Measurements from ENCODE around the gene RMC1. TPM values are rescaled to one million over a fixed set of nuclear protein-coding genes. Genes with fewer than 3 reads are reported as not detected.

Gene RMC1
- total and polyA plus RNA-seq, 8 donors, result 7.7 to 31.9 (median 10.7) TPM

DNA sequence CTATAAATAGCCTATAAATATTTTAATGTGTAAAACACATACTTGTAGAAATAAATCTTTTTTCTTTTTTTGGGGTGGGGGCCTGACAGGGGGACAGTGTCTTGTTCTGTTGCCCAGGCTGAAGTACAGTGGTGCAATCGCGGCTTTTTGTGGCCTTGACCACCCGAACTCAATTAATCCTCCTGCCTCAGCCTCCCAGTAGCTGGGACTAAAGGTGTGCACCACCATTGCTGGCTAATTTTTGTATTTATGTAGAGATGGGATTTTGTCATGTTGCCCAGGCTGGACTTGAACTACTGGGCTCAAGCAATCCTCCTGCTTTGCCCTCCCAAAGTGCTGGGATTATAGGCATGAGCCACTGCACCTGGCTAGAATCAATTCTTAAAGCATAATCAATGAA lies 45.4 kb downstream of the RMC1 start:
- H3K4me1 ChIP-seq, result no peaks in the 10 kb centered on the region
- H3K27ac ChIP-seq, result no peak overlapping the region
- FAIRE-seq (no peak), ATAC-seq (no peak), DNase-seq (no peak)
- H3K9me3 ChIP-seq, result no peaks in the 10 kb centered on the region
- intact Hi-C loops (cut with DNase I), result no loop called here
- H3K4me3 ChIP-seq, result no peak overlapping the region
- peaks cover 0 to 20% (median 0%) of the 10 kb centered on the region in 3 donors for H3K36me3 ChIP-seq
- no peaks in the 10 kb centered on the region for H3K27me3 ChIP-seq
- TF ChIP-seq CTCF (IDR thresholded peaks at IDR 0.05), result no peak
- 94 to 97% methylated on average over 3 of the region's 3 CpGs for WGBS, 2 donors

- H3K9me3 ChIP-seq, result no peaks in the 10 kb centered on the region
- peaks cover 0 to 32% (median 6%) of the 10 kb centered on the region in 3 donors for H3K36me3 ChIP-seq
- no peaks in the 10 kb centered on the region for H3K4me1 ChIP-seq
- no peak for FAIRE-seq
- peak in 3 of 4 donors; percentile 30 to 44 (median 31) for ATAC-seq
- H3K27ac ChIP-seq, result peak overlapping the region in 2 of 4 donors; percentile 2 to 36
- TF ChIP-seq CTCF (IDR thresholded peaks at IDR 0.05), result no peak
- H3K4me3 ChIP-seq, result no peak overlapping the region
- intact Hi-C loops (cut with DNase I), result no loop called here
- no peak for DNase-seq
- no peaks in the 10 kb centered on the region for H3K27me3 ChIP-seq
These were observed 47.6 kb downstream of the RMC1 start for GRCh38 chr18:23550898-23551297.

GRCh38 chr18:23551978-23552377 lies 48.7 kb downstream of the RMC1 start:
- intact Hi-C loops (cut with DNase I), result no loop called here
- ATAC-seq (no peak), DNase-seq (no peak), FAIRE-seq (no peak)
- Histone ChIP-seq H3K36me3 (peaks cover 0 to 32% (median 6%) of the 10 kb centered on the region in 3 donors), H3K27me3 (no peaks in the 10 kb centered on the region), H3K9me3 (no peaks in the 10 kb centered on the region), H3K27ac (no peak overlapping the region), H3K4me3 (no peak overlapping the region), H3K4me1 (no peaks in the 10 kb centered on the region)
- no peak for TF ChIP-seq CTCF (IDR thresholded peaks at IDR 0.05)
- 37 to 65% methylated on average over 3 of the region's 3 CpGs for WGBS, 2 donors

DNA sequence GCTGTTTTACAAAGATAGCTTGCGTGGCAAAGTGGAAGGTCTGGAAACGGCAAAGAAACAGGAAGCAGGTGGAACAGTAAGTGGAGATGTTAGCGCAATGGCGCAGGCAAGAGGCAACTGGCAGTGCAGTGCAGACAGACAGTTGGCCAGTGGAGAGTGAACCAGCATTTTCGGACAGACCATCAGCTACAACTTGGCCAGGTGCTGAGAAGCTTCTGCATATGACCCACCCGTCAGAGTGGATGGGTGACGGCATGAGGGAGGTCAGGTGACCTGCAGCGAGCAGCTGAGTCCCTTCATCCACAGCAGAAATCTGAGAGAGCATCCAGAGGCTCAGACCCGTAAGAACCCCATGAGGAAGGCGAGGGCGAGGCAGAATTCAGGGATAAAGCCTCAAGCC lies 49.2 kb downstream of the RMC1 start:
- DNase-seq, result no peak
- Histone ChIP-seq H3K4me3 (no peak overlapping the region), H3K9me3 (no peaks in the 10 kb centered on the region), H3K4me1 (no peaks in the 10 kb centered on the region), H3K27ac (no peak overlapping the region), H3K27me3 (no peaks in the 10 kb centered on the region), H3K36me3 (peaks cover 0 to 32% (median 6%) of the 10 kb centered on the region in 3 donors)
- FAIRE-seq, result no peak
- WGBS, 2 donors, result 87 to 92% methylated on average over 11 of the region's 11 CpGs
- intact Hi-C loops (cut with DNase I), result no loop called here
- no peak for TF ChIP-seq CTCF (IDR thresholded peaks at IDR 0.05)
- no peak for ATAC-seq

DNA sequence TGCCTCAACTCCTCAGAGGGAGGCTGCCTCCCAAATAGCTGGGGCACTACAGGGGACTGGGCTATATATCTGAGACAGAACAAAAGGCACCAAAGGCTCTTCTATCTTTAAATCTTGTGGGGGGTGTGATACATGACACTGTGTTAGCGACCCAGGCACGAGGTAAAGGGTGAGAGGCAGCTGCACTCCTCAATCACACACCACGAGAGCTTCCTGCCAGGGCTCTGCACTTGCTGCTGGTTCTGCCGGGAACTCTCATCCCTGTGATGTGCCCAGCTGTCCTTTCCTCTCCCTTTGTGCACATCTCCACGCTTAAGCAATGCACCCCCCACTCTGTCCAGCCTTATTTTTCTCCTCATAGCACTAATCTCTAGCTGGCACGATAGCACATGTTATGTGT lies 50.6 kb downstream of the RMC1 start:
- H3K36me3 ChIP-seq, result peaks cover 0 to 34% (median 6%) of the 10 kb centered on the region in 3 donors

More for the DNA sequence above, 50.6 kb downstream of the RMC1 start:
- no peak overlapping the region for H3K27ac ChIP-seq
- intact Hi-C loops (cut with DNase I), result no loop called here
- no peak for TF ChIP-seq CTCF (IDR thresholded peaks at IDR 0.05)
- H3K4me1 ChIP-seq, result no peaks in the 10 kb centered on the region
- FAIRE-seq (no peak), ATAC-seq (no peak), DNase-seq (no peak)
- no peaks in the 10 kb centered on the region for H3K27me3 ChIP-seq
- WGBS, 2 donors, result 92 to 98% methylated on average over 6 of the region's 6 CpGs
- no peak overlapping the region for H3K4me3 ChIP-seq
- no peaks in the 10 kb centered on the region for H3K9me3 ChIP-seq
